H1 (cell line): Measurements from ENCODE around the gene ESCO1.

Experiments used
- CHD1 ChIP-seq: IDR thresholded peaks from 2 replicates; pipeline ENCODE4 v1.6.1; 2012; ENCODE audit warnings: low read depth, low read length, improper control_type of control experiment
- CHD7 ChIP-seq: fragments of 300-600 bp; sonication (generic); IDR thresholded peaks from 2 replicates; pipeline ENCODE4 v1.7.1; 2012; ENCODE audit warnings: low read length, moderate library complexity, mild to moderate bottlenecking, inconsistent platforms; ENCODE audit not compliant: insufficient replicate concordance
- CTCF ChIP-seq, 3 experiments: IDR thresholded peaks; 1 replicate in 2 of 3; 2 replicates in 1 of 3; pipeline versions ENCODE4 v1.5.1 to v1.6.1; 2011; ENCODE audit warnings: low read length in 3 of 3, mild to moderate bottlenecking in 3 of 3, inconsistent platforms in 2 of 3, low read depth in 1 of 3, moderate library complexity in 1 of 3; ENCODE audit not compliant: insufficient read depth in 1 of 3; ENCODE audit errors: control extremely low read depth in 1 of 3
- EP300 ChIP-seq, 2 experiments: IDR thresholded peaks; 1 replicate in 1 of 2; 2 replicates in 1 of 2; pipeline ENCODE4 v1.6.1; 2011 to 2012; ENCODE audit warnings: low read depth in 2 of 2, low read length in 2 of 2, mild to moderate bottlenecking in 2 of 2, borderline replicate concordance in 1 of 2, inconsistent platforms in 1 of 2, moderate library complexity in 1 of 2
- GABPA ChIP-seq: IDR thresholded peaks from 2 replicates; pipeline ENCODE4 v1.6.1; 2011; ENCODE audit warnings: mild to moderate bottlenecking, low read length, moderate library complexity, borderline replicate concordance; ENCODE audit not compliant: insufficient read depth
- HDAC6 ChIP-seq: IDR thresholded peaks from one replicate; pipeline ENCODE4 v1.7.1; 2012; ENCODE audit warnings: low read depth, mild to moderate bottlenecking, inconsistent platforms, low read length, moderate library complexity
- JUN ChIP-seq: IDR thresholded peaks from 2 replicates; pipeline ENCODE4 v1.6.1; 2011; ENCODE audit warnings: low read depth, mild to moderate bottlenecking, improper control_type of control experiment, low read length
- PHF8 ChIP-seq: fragments of 200-600 bp; sonication (generic); conservative IDR thresholded peaks from 2 replicates; pipeline ENCODE4 v1.7.1; 2012; ENCODE audit warnings: low read depth, mild to moderate bottlenecking, inconsistent platforms, low read length, moderate library complexity
- POLR2A ChIP-seq, 2 experiments: IDR thresholded peaks; 1 replicate in 1 of 2; 2 replicates in 1 of 2; pipeline ENCODE4 v1.6.1; 2011; ENCODE audit warnings: low read depth in 2 of 2, low read length in 2 of 2, mild to moderate bottlenecking in 2 of 2; ENCODE audit errors: control extremely low read depth in 1 of 2
- SIN3A ChIP-seq, 2 experiments: IDR thresholded peaks in 1 of 2; conservative IDR thresholded peaks in 1 of 2; 2 replicates each; pipeline ENCODE4 v1.6.1; 2011 to 2012; ENCODE audit warnings: low read length in 2 of 2, improper control_type of control experiment in 1 of 2, low read depth in 1 of 2, mild to moderate bottlenecking in 1 of 2
- TEAD4 ChIP-seq: IDR thresholded peaks from 2 replicates; pipeline ENCODE4 v1.6.1; 2012; ENCODE audit warnings: low read depth, low read length, inconsistent platforms, mixed read lengths

- TF ChIP-seq CHD7 (no peak), PHF8 (no peak), SIN3A (conservative IDR thresholded peaks at IDR 0.05 in 1 of 2, IDR thresholded peaks at IDR 0.05 in 1 of 2; ENCODE audit: low read depth in 1 of 2, low read length in 2 of 2) (no peak), CHD1 (no peak), JUN (no peak), CTCF (IDR thresholded peaks at IDR 0.05; ENCODE audit: control extremely low read depth in 1 of 3, insufficient read depth in 1 of 3, low read depth in 1 of 3, low read length in 3 of 3) (no peak), EP300 (IDR thresholded peaks at IDR 0.05; ENCODE audit: borderline replicate concordance in 1 of 2, low read depth in 2 of 2, low read length in 2 of 2) (no peak), HDAC6 (no peak), TEAD4 (no peak), POLR2A (IDR thresholded peaks at IDR 0.05; ENCODE audit: control extremely low read depth in 1 of 2, low read depth in 2 of 2, low read length in 2 of 2) (no peak), GABPA (no peak)
Measured at GRCh38 chr18:21597620-21598019, 2.9 kb downstream of the ESCO1 start.
